Fibroblast of the conjunctiva (primary cell): ENCODE results near the gene TPH2.

Experiments used
- DNase-seq: peaks from one replicate; pipeline ENCODE4 v3.0.0-alpha.2; 2010; ENCODE audit warnings: low read depth

TPH2 gene

DNA sequence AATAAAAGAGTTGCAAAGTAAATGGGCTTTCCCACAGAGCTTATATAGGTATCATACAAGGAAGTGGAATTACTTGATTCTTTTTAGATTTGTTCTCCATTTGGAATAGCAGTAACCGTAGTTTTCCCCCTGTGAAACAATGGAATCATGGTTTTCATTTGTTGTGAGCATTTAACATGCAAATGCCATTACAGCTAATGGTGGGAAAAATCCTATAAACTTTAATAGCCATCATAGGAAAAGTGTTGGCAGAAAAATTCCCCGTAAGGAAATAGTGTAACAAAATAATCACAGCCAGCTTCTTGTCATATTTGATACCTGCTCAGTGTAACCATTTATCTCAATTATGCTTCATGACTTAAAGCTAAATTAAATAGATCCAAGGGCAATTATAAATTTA is 95.3 kb downstream of the TPH2 start:
- no peak for DNase-seq

DNA sequence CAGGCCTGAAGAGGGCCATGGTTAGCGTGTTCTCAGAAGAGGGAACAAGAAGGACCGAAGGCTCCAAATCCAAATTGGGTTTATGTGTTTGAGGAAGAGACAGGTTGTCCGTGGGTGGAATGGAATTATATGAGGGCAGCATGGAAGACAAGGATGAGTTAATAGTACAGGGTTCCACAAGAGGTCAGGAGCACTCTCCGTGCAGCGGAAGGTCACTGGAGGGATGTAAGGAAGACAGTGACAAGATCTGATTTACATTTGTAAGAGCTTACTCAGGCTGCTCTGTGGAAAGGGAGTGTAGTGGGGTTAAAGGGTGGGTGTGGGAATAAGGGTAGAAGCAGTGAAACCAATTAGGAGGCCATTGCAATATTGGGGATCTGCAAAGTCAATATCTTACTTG is 97.0 kb downstream of the TPH2 start:
- no peak for DNase-seq

DNA sequence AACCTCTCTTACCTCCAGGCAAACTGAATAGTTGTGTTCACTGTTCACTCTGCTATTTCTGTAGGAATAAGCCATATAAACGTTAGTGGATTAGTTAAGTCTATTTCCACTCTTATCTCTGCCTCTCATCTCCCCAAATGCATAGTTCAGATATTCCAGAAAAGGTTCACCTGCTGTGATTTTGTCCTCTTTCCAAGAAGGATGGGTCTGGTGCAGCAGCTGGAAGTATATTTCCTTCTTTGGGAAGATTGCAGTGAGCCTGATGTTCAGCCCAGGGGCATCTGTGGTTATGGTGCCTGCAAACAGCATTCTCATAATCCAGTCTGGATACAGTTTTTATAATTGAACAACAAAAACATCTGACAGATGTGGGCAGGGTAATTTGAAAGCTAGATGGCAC is 97.7 kb downstream of the TPH2 start:
- DNase-seq: no peak

DNA sequence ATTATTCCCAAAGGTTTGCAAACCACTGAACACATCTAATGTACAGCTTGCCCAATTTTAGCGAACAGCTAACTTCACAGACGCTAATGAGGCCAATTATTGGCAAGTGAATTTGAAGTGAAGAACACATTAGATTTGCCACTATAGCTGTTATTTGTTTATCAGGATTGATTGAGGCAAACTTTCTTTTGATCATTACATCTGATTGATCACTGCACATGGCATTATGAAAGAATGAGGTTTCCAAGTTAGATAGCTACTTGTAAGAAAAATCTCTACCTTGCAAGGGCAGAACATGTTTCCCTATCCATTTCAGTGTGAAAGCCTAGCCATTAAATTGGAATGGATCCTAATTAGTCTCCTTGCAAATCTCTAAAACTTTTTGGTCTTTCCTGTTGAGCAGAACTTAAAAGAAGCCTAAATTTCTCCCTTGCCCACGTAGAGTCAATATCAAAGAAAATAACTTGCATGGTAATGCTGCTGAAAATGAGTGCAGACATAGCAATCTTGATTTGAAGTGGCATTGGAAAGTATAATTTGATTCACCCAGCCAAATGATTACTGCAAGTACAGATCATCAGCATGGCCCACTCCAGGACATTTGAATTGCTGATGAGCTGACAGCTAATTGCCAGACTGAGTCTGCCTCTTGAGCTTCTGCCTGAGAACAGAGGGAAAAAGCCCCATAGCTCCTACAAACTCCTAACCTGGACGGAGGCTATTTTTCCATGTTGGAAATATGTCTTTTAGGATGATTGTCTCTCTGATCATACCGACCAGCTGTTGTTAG is 98.6 kb downstream of the TPH2 start:
- no peak for DNase-seq

DNA sequence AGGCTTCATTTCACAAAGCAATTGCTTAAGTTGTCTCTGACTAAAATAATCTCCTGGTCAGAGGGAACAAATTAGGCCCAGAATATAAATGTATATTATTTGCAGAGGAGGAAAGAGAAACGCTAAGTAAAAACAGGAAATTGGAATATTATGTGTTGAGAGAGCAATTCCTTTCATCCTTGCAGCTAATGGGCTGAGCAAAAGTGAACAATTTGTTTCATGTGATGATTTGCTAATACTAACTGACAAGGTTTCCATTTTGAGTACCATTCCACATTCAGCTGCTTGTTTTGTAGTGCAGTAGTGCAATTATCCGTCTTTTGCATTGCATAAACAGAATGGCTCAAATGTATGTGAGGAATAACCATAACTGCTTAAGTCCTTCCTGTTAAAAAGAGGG is 103.2 kb downstream of the TPH2 start:
- DNase-seq: no peak

DNA sequence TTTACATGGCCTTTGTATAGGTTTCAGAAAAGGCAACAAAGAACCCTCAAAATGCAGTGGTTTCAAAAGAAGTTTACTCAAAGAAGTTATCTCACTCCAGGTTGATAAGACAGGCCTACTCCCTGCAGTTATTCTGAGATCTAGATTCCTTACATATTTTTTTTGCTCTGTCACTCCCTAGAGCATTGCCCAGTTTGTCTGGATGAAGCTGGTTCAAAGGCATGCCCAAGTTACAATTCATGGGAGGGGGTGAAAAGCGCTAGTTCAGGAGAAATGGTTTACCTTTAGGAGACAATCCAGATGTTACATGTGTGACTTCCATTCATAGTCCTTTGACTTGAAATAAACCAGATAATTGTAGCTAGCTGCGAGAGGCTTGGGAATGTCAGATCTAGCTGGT is 115.0 kb downstream of the TPH2 start:
- no peak for DNase-seq

DNA sequence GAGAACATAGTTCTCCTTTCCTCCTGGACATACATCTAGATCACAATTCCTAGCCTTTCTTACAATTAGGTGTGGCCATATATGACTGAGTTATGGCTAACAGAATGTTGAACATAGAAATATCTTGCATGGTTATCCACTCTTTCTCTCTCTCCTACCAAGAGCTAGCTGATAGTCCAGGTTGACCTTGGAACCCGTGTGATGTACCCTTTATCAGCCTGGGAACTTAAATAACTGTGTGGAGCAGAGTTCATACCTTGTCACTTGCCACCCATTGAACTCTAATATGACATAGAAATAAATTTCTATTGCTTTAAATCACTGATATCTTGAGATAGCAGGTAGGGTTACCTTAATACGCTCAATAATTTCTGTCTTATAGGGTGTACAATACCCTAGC is 115.9 kb downstream of the TPH2 start:
- DNase-seq: no peak

DNA sequence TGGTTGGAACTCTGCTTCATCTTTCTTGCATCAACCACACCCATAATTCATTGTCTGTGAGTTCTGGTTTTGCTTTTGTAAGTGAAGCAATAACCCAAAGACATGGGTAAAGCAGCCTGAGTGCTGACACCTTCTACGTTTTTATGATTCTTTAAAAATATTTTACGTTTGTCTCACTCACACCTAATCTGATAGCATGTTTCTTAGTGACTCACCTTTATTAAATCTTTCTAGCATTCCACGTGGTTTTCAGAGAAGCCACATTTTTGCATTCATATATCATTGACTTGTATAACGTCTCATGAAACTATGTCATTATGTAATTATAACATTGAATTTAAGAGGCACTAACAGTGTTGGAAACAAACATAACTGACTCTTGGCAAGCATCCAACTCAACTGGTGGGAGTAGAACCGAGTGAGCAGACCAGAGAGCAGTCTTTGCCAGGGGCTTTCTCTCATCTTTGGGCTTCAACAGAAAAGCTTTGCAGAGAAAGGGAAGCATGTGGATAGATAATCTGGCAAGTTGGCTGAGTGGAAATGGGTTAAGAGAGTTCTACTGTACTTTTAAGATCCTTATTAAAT is 118.8 kb downstream of the TPH2 start:
- DNase-seq: no peak

DNA sequence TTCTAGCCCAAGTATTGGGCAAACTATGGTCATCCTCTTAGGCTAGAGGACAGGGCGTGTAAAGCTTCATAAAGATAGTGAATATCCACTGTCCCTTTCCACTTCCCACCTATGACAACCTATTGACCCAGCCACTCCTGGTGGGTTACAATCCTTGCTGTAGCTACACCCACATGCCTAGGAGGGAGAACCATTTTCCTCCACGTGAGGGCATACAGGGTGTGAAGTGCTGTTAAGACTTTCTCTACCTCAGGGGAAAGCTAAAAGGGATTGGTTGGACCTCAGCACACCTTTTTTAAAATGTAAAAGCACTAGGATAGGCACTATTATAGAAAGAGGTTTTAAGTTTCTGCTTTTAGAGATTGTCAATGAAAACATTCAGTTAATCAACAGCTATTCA is 124.4 kb downstream of the TPH2 start:
- DNase-seq: no peak

DNA sequence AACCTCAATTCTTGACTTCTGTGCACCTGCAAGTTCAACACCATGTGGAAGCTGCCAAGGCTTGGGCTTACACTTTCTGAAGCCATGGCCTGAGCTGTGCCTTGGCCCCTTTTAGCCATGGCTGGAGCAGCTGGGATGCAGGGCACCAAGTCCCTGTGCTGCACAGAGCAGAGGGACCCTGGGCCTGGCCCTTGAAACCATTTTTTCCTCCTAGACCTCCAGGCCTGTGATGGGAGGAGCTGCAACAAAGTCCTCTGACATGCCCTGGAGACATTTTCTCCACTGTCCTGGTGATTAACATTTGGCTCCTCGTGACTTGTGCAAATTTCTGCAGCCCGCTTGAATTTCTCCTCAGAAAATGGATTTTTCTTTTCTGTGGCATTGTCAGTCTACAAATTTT is 132.4 kb downstream of the TPH2 start:
- DNase-seq: no peak

DNA sequence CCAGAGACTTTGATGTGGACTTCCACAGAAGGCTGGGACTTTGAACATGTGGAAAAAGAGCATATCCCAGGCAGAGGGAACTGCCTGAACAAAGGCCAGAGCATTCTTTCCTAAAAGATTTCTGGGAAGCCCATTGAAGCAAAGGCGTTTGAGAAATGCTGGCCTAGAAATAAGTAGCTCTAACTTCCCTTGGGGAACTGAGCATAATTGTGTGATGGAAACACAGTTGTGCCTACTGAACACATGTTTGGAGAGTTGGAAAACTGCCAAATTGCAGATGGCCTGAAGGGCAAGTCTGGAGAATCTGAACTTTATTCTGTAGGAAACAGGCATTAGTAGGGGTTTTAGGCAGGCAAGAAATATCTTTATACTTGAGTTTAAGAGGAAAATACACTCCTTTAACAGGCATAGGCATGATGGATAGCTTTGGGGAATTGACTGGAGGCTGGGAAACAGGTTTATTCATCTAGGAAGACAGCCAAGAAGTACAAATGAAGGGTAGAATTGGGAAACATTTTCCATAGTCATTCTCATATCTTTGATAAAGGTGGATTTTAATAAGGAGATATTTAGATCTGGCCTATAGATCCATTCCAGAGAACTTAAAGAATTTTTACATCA is 134.1 kb downstream of the TPH2 start:
- no peak for DNase-seq

DNA sequence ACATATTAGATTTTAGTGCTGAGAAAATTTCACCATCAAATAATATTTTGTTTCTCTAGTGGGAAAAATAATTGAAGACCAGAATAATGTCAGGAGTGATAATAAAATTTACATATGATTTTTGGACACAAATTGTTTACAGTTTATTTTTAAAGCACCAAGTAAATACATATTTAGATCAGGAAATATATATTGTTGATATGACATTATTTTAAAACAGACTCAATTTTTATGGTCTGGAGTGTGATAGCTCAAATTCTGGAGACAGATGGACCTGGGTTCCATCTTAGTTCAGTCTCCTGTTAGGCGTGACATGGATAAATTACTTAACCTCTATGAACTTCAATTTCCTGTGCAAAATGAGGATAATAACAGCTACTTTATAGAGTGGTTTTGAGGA is 135.4 kb downstream of the TPH2 start:
- DNase-seq: no peak

DNA sequence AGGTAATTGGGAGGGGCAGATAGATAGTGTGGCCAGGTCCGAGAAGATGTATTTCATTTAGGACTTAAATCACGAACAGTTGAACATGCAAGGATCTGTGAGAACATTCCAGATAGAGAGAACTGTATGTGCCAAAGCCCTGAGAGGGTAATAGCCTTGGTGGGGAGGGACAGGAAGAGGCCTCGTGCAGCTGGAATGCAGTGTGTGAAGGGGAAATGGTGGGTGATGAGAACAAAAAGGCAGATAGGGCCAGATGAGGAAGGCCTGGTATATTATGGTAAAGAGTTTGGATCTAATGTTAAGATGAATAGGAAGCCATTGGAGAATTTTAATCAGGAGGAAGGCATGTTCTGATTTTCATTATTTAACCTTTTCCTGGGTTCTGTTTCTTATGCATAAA is 136.3 kb downstream of the TPH2 start:
- DNase-seq: no peak

DNA sequence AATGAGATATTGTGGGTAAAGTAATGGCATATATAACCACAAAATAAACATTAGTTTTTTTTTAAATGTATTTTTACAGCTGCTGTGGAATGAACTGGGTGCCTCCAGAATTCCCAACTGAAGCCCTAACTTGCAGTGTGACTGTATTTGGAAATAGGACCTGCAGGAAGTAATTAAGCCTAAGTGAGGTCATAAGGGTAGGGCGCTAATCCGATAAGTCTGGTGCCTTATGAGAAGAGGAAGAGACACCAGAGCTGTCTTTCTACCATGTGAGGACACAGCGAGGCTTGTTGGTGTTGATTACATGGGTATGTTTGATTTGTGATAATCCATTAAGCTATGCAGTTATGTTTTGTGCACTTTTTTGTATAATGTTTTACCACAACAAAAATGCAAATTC is 136.8 kb downstream of the TPH2 start:
- no peak for DNase-seq

DNA sequence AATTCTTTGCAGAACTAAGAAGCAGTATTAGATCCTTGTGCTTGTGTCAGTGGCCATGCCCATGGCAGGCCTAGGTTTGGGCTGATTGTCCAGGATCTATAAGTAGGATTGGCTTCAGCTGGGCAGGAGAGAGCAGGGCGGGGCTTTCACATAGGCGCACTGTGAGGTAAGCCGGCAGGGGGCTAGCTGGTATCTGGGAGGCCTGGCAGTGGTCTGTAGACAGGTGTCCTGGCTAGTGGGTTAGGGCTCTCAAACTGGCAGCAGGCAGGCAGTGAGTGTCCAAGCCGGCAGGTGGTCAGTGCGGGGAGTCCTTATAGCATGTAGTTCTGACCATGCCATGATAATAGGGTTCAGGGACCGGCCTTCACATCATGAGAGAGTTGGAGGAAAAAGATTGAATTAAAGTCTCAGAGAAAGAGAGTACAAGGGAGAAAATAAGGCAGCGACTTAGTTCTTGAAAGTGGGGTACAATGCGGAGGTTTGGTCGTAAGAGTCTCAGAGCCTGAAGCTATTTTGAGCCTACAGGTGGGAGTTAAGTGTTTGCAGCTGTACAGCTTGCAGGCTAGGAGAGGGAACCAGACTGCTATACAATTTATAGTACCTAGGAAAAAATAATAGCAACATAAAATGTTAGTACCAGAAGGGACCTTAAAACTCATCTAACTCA is 137.4 kb downstream of the TPH2 start:
- no peak for DNase-seq

DNA sequence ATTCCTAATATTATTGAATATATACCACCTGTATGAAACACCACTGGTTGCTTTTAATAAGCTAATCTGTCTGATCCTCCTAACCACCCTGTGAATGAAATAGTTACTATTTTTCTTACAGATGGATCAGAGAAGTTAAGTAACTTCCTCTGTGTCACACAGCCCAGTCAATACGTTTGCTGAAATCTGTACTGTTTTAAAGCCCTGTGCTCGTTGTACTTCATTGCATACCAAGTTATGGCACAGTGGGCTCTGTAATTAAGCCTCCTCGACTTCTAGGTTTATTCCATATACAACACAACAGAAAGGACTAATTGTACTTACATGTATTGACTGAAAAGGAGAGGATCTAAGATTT is 137.9 kb downstream of the TPH2 start:
- no peak for DNase-seq

DNA sequence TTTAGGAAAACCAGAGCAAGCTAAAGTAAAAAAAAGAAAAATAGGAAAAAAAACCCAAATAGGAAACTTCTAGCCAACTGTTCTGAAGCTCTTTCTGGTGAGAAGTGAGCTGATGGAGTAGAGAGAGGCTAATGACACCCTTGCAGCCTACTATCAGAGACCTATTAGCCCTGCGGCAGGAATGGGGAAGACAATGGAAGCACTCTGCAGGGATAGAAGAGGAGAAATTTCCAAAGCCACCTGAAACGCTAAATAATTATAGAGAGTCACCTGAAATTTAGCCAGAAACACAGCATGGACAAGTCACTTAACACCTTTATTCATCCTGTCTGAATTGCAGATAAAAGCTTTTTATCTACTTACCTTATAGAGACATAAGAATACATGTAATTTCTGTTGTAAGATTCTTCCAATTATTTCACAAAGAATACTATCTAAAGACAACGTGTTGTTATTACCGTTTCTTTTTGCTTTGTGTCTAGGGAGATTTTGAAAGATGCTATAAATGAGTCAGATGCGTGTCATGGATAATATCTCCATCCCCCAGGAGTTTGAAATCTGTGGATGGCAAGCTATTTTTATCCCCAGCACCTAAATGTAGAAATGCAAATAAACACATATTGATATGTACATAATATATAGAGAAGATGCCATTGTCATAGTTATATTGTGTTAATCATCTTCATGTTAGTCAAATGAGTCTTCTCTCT is 138.6 kb downstream of the TPH2 start:
- no peak for DNase-seq

DNA sequence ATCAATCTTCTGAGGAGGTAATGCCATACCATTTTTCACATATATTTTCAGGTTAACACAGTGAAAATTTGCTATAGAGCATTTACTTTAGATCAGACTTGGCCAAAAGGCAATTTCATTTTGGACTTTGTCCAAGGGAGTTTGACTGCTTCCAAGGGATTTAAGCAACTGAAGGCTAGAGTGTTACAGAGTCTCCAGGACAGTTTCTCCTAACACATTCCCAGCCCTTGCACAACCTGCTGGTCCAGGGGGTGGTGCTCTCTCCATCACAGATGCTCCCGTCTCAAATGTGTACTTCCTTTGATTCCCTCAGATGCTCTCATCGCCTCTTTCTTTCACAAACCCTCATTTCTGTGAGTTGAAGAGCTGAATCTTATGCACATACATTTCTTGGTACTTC is 143.1 kb downstream of the TPH2 start:
- no peak for DNase-seq
